Effector CD8-positive, alpha-beta T cell (primary cell): Measurements from ENCODE around the gene PRM3.

Experiments used
- DNase-seq: peaks from one replicate; lab custom pipeline; 2025; lab: John Stamatoyannopoulos, UW
- total RNA-seq, 4 experiments: gene quantifications; one replicate each; lab custom pipeline; 2026; lab: John Stamatoyannopoulos, UW

Gene PRM3
- total RNA-seq = 0 reads per million in 4 experiments

DNA sequence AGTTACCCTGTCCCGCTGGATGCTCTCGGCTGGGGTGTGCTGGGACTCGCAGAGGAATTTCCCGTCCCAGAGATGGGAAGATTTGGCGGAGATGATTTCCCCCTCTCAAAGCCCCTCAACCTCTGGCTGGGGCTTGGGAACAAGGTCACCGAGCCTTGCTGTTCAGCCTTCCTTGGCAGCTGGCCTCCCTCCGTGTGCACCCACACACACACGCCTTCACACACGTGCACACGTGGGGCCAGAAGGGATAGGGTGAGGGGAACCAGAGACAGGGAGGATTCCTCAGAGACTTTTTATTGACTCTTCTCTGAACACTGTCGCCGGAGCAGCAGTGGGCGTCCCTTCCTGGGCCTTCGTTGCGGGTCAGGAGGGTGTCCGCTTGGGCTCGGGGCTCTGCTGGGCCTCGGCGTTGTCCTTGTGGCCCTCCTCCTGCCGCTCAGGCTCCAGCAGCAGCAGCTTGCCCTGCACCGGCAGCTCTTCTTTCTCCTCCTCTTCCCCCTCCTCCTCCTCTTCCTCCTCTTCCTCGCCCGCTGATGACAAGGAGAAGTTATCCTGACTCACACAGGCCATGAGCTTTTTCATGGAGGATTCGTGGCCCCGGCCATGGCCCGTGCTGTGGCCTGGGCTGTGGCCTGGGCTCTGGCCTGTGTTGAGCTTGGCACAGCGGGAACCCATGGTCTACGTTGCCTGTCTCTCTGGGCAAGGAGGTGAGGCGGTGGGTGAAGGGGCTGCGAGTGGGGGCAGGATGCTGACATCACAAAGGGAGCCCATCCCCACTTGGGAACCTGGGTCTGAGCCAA lies at the start of gene PRM3:
TSS of gene PRM3 (minus strand) at position 709 of the 800 bp plus-strand sequence. CDS start at position 675, 34 bp downstream.
- no peak for DNase-seq

DNA sequence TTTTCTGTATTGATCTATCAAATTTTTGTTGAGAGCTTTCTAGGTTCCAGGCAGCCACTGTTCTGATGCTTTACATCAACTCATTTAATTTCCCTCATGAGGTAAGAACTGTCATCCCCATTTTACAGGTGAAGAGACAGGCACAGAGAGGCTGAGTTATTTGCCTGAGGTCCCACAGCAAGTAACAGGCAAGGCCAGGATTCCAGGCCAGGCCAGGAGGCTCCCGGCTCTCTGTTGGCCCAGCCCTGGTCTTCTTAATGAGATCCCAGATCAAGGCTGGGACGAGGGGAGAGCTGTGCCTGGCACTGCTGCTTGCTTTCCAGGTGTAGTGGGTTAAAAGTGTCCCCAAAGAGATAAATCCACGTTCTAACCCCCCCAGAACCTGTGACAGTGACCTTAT lies 49.4 kb upstream of the PRM3 start:
- no peak for DNase-seq

- DNase-seq = no peak
Observed at GRCh38 chr16:11321662-11322061, 48.2 kb upstream of the PRM3 start.

DNA sequence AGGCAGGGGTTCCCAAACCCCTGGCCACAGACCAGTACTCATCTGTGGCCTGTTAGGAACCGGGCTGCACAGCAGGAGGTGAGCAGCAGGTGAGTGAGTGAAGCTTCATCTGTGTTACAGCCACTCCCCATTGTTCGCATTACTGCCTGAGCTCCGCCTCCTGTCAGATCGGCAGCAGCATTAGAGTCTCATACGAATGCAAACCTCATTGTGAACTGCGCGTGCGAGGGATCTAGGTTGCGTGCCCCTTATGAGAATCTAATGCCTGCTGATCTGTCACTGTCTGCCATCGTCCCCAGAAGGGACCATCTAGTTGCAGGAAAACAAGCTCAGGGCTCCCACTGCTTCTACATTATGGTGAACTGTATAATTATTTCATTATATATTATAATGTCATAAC lies 46.7 kb upstream of the PRM3 start:
- DNase-seq = no peak

- no peak for DNase-seq
Observed at GRCh38 chr16:11319529-11320146, 46.2 kb upstream of the PRM3 start.

GRCh38 chr16:11318817-11319216 lies 45.4 kb upstream of the PRM3 start:
- no peak for DNase-seq

GRCh38 chr16:11316331-11317015 lies 43.0 kb upstream of the PRM3 start:
- DNase-seq = no peak

GRCh38 chr16:11315510-11315909 lies 42.1 kb upstream of the PRM3 start:
- DNase-seq = no peak

DNA sequence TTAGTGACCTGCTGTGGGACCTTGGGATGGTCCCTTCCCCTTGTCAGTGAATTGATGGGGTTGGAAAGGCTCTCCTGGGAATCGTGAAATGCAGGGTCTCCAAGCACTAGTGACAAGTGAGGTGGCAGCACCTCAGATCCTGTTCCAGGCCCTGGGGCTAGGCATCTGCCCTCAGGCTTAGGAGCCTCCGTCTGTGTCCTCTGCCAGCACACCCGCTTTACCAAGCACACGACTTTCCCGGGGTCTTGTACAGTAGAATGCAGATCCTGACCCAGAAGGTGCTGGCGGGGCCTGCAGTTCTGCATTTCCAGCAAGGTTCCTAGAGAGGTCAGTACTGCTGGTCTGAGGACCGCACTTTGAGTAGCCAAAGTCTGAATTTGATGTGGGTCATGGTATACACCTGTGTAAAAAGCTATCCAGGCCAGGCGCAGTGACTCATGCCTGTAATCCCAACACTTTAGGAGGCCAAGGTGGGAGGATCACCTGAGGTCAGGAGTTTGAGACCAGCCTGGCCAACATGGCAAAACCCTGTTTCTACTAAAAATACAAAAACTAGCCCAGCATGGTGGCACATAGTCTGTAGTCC lies 41.0 kb upstream of the PRM3 start:
- DNase-seq = no peak

DNA sequence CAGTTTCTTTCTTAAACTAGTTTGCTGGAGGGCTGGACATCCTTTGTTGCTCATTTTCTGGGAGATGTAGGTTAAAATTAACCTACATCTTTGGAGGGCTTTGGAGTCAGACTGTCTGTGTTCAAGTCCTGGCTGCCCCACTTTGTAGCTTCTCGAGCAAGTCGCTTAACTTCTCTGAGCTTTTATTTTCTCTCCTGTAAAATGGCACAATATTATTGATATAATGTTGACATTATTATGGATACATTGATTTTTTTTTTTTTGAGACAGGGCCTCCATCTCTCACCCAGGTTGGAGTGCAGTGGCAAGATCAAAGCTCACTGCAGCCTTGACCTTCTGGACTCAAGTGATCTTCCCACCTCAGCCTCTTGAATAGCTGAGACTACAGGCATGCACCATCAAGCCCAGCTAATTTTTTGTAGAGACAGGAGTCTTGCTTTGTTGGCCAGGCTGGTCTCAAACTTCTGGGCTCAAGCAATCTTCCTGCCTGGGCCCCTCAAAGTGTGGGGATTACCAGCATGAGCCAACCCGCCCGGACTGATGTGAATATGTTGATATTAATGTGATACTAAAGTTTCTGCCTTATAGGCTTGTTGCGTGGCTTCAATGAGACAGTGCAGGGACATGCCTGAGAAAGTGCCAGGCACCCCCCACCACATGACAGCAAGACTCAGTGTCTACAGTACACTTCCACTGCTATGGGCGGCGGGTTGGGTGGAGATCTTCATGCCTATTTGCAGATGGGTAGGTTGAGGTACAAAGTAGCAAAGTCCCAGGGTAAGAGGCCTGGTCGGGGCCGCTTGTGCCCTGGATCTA lies 40.3 kb upstream of the PRM3 start:
- no peak for DNase-seq

- DNase-seq = no peak
Observed at GRCh38 chr16:11312718-11313492, 39.5 kb upstream of the PRM3 start.

DNA sequence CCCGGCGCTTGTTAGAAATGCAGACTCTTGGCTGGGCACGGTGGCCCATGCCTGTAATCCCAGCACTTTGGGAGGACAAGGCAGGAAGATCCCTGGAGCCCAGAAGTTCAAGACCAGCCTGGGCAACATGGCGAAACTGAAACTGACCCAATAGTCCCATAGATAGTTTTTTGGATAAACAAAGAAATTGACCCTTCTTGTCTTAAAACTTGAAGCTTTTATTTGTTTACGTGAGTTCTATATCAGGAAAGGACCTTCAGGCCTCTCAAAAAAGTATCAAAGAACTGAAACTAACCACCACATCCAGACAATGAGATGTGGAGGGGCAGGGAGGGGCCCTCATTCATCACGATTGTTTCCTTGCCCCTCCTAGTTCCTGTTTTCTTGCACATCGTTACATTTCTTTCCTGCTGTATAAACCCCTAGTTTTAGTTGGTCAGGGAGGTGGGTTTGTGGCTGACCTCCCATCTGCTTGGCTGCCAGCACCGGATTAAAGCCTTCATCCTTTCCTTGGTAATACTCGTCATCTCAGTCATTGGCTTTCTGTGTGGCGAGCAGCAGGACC lies 37.6 kb upstream of the PRM3 start:
- no peak for DNase-seq

DNA sequence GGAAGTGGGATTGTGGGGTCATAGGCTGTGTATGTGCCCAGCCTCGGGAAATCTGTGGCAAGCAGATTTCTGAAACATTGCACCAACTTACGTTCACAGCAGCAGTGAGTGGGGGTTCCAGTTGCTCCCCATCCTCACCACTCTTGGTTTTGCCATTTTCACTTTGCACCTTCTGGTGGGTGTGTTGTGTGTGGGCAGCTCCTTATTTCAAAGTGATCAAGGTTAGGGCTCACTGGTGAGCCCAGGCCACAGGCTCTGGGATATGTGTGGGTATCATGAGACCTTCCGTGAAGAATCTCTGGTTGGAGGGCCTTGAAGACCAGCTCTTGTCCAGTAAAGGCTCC lies 37.2 kb upstream of the PRM3 start:
- no peak for DNase-seq

DNA sequence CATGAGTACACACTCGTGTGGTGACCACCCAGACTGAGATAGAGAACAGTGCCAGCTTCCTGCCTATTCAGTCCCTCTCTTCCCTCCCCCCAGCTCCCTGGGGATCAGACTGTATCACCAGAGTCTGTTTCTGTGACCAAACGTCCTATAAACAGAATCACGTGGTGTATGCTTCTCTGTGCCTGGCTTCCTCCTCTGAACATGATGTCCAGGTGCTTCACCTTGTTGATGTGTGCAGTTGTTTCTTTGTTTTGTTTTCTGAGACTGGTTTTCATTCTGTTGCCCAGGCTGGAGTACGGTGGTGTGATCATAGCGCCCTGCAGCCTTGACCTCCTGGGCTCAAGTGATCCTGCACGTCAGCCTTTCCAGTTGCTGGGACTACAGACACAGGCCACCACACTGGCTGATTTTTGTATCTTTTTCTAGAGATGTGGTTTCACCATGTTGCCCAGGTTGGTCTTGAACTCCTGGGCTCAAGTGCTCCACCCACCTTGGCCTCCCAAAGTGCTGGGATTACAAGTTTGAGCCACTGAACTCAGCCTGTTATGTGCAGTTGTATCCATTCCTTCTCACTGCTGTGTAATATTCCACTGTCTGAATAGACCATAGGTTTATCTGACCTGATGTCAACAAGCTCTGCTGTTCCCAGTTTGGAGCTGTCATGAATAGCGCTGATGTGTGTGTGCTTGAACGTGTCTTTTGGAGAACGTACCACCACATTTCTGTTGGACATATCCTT lies 36.6 kb upstream of the PRM3 start:
- no peak for DNase-seq

- no peak for DNase-seq
Observed at GRCh38 chr16:11308493-11309283, 35.3 kb upstream of the PRM3 start.

- no peak for DNase-seq
Observed at GRCh38 chr16:11307639-11308492, 34.4 kb upstream of the PRM3 start.

DNA sequence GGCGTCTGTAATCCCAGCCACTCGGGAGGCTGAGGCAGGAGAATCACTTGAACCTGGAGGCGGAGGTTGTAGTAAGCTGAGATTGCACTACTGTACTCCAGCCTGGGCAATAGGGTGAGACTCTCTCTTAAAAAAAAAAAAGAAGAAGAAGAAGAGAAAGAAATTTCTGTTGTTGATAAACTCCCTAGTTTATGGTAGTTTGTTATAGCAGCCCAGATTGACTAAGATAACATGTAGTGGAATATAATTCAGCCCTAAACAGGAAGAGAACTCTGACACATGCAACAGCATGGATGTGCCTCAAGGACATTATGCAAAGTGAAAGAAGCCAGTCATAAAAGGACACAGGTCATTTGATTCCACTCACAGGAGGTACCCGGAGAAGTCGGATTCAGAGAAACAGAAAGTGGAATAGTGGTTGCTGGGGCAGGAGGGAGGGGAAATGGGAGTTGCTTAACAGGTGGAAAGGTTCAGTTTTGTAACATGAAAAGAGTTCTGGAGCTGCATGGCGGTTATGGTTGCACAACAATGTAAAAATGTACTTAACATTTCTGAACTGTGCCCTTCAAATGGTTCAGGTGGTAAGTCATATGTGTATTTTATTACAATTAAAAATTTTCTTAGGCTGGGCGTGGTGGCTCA lies 33.7 kb upstream of the PRM3 start:
- no peak for DNase-seq

GRCh38 chr16:11306381-11306780 lies 33.0 kb upstream of the PRM3 start:
- no peak for DNase-seq
